AG04450 (cell line): ENCODE data around the gene DSP. TPM values are rescaled to one million over a fixed set of nuclear protein-coding genes. Genes with fewer than 3 reads are reported as not detected.

Experiments
- CTCF ChIA-PET: fragments of 300-600, 350-600 bp; formaldehyde crosslinking; extraction: SDS; loops from one replicate; lab custom pipeline; 2022; ENCODE audit warnings: antibody characterized with exemption, inconsistent platforms; lab: Charles Lee
- POLR2A ChIA-PET: fragments of 350-600 bp; formaldehyde crosslinking; extraction: SDS; loops from one replicate; lab custom pipeline; 2021; ENCODE audit warnings: antibody characterized with exemption, inconsistent platforms; lab: Yijun Ruan, JAX
- DNase-seq: peaks from one replicate; pipeline ENCODE4 v3.0.0-alpha.2; 2011; ENCODE audit warnings: low read depth, low spot score
- H3K27ac ChIP-seq: one replicate; pipeline ENCODE4 v1.5.1; 2012; ENCODE audit warnings: low read depth, low read length, control low read depth
- H3K27me3 ChIP-seq: one replicate; pipeline ENCODE4 v1.6.0; 2012; ENCODE audit warnings: low read length; ENCODE audit not compliant: control insufficient read depth, insufficient read depth
- H3K4me3 ChIP-seq: 2 replicates; pipeline ENCODE4 v1.5.1; 2011; ENCODE audit warnings: mild to moderate bottlenecking, low read depth, low read length, control low read depth
- H3K9me3 ChIP-seq: 2 replicates; pipeline ENCODE4 v1.5.1; 2012; ENCODE audit warnings: low read length; ENCODE audit not compliant: control insufficient read depth, insufficient read depth
- polyA plus RNA-seq: library from polyadenylated mRNA; depleted of rRNA; stranded (reverse); fragments of >200 nt; gene quantifications from 2 replicates; pipeline ENCODE4 v1.2.3, GENCODE V29; 2011
- TF ChIP-seq, protein P1 (sequence below): IDR thresholded peaks from 2 replicates; pipeline ENCODE4 v1.5.1; 2011; ENCODE audit warnings: low read depth, low read length, control low read depth, inconsistent platforms

Gene DSP
- polyA plus RNA-seq, 1 experiment: 3.6 TPM

DNA sequence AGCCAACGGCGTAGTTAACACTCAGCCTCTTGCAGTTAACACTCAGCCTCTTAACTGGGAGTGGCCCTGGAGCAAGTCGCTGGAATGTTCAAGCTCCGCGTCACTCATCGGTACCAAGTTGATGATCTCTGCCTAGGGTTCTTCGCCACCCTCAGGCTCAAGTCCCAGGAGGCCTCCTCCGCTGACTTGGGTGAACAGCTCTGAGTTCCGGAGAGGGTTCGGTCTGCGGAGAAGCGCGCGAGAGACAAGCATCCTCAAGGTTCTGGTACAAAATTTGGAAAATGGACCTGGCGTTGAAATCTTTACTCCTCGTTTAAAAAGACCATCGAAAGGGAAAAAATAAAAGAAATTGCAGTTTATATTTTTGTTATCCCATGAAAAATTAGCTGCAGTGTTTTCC lies 876 bp upstream of the DSP start:
- ChIA-PET CTCF (no interaction called here), POLR2A (interaction anchor here (0.7 kb wide), 1 partner anchor 12 kb away, joined by 3 read pairs; no protein-coding TSS in a partner anchor)
- Histone ChIP-seq H3K4me3 (peak overlapping the region; percentile 63), H3K9me3 (no peaks in the 10 kb centered on the region; the same call in 1 of the 2 replicates), H3K27ac (no peak overlapping the region), H3K27me3 (peaks cover 35% of the 10 kb centered on the region)
- no peak for DNase-seq
- TF ChIP-seq, protein P1, sequence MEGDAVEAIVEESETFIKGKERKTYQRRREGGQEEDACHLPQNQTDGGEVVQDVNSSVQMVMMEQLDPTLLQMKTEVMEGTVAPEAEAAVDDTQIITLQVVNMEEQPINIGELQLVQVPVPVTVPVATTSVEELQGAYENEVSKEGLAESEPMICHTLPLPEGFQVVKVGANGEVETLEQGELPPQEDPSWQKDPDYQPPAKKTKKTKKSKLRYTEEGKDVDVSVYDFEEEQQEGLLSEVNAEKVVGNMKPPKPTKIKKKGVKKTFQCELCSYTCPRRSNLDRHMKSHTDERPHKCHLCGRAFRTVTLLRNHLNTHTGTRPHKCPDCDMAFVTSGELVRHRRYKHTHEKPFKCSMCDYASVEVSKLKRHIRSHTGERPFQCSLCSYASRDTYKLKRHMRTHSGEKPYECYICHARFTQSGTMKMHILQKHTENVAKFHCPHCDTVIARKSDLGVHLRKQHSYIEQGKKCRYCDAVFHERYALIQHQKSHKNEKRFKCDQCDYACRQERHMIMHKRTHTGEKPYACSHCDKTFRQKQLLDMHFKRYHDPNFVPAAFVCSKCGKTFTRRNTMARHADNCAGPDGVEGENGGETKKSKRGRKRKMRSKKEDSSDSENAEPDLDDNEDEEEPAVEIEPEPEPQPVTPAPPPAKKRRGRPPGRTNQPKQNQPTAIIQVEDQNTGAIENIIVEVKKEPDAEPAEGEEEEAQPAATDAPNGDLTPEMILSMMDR: no peak

GRCh38 chr6:7542065-7542873 lies 798 bp downstream of the DSP start:
- ChIA-PET CTCF (no interaction called here), POLR2A (no interaction called here)
- TF ChIP-seq, protein P1: no peak
- Histone ChIP-seq H3K27ac (no peak overlapping the region), H3K4me3 (peak overlapping the region; percentile 63), H3K27me3 (peaks cover 35% of the 10 kb centered on the region), H3K9me3 (no peaks in the 10 kb centered on the region; the same call in 1 of the 2 replicates)
- no peak for DNase-seq

DNA sequence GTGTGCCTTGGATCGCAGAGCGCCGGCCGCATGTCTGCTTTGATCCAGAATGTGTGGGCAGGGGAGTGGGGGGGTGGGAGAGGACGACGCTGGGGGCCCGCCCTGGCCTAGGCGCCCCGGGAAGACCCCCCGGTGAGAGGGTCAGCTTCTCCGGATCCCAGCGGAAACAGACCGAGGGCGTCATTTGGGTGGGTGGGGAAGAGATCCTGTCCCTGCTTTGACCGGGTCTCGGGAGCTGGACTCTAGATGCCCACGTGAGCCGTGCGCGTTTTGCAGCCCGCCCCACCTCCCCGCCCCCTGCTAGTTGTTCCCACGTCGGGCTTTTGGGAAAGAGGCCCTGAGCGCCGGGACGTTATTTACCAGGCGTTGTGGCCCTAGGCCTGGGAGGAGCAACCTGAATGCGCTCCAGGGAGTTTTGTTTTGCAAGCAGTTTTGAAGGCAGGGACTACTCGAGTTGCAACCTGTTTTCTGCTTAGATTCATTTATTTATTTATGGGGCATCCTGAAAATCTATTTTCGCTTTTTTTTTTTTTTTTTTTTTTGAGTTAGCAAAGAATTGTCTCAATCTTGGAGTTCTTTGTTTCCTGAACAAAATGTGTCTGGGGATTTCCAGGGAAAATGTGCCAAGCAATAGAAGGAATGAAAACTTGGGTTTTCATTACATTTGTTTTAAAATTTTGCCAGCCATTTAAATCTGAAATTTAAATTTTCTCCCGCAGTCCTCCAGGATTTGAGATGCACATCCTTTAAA lies 1.6 kb downstream of the DSP start:
- no peak for DNase-seq
- Histone ChIP-seq H3K27me3 (peaks cover 35% of the 10 kb centered on the region), H3K4me3 (peak overlapping the region; percentile 63), H3K27ac (no peak overlapping the region), H3K9me3 (no peaks in the 10 kb centered on the region; the same call in 1 of the 2 replicates)
- ChIA-PET CTCF (no interaction called here), POLR2A (no interaction called here)
- TF ChIP-seq, protein P1: no peak

DNA sequence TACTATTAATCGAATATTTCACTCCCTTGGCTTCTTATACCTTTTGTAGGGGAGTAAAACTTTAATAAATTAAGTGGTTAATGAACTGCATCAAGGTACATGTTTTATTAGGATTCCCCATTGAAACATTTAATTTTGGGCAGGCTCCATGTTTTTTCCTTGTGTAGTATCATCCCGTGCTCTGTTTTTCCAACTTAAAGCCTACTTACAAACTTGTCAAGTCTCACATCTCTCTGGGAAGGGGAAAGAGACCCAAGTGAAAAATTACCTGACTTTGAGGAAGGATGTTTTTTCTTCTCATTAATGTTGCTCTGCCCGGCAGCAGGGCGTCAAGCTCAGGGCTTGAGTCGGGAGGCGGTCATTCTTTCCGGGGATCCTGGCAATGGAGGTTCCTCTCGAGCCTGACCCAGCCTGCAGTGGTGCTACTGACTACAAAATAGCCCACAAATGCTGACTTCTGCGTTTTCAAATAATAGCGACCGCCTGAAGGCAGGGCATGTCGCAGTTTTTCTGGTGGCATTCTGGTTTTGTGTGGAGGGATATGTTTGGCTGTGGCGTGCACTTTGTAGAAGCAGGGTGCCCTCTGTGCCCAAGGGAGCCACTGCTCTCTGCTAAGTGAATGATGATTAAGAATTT lies 2.4 kb downstream of the DSP start:
- Histone ChIP-seq H3K9me3 (no peaks in the 10 kb centered on the region; the same call in 1 of the 2 replicates), H3K27ac (no peak overlapping the region), H3K27me3 (peaks cover 39% of the 10 kb centered on the region), H3K4me3 (no peak overlapping the region)
- CTCF ChIA-PET: no interaction called here
- TF ChIP-seq, protein P1: no peak
- DNase-seq: no peak
- POLR2A ChIA-PET: no interaction called here
